Kidney (tissue), 14 donors: ENCODE data around the gene ZNF217. TPM values are rescaled to one million over a fixed set of nuclear protein-coding genes. Genes with fewer than 3 reads are reported as not detected.
"Not testable (repeated sequence)": the region's sequence is repeated elsewhere in the genome, so short reads cannot be mapped to it uniquely, and the experiment has no call there.

Experiments
- DNase-seq, 5 donors: peaks; one replicate each; pipeline ENCODE4 v3.0.0-alpha.2; 2013 to 2020
- FAIRE-seq: peaks from 2 replicates; lab custom pipeline; 2012; peaks lifted over from hg19 to GRCh38; lab: Jason Lieb, UNC
- H3K27ac ChIP-seq, 2 donors: one replicate each; pipeline ENCODE4 v1.7.0; 2013; ENCODE audit warnings: low read depth in 2 of 2, low read length in 2 of 2, inconsistent platforms in 1 of 2
- H3K27me3 ChIP-seq: one replicate; pipeline ENCODE4 v1.7.1; 2013; ENCODE audit warnings: low read length, inconsistent platforms; ENCODE audit not compliant: control insufficient read depth, insufficient read depth
- H3K36me3 ChIP-seq, 3 donors: one replicate each; pipeline versions ENCODE4 v1.7.0 to v1.7.1; 2013; ENCODE audit warnings: low read length in 3 of 3, control low read depth in 1 of 3, inconsistent platforms in 1 of 3; ENCODE audit not compliant: insufficient read depth in 3 of 3, control insufficient read depth in 2 of 3
- H3K4me1 ChIP-seq, 3 donors: one replicate each; pipeline versions ENCODE4 v1.7.0 to v1.7.1; 2013; ENCODE audit warnings: low read length in 3 of 3, inconsistent platforms in 1 of 3, low read depth in 1 of 3; ENCODE audit not compliant: control insufficient read depth in 2 of 3, insufficient read depth in 2 of 3
- H3K4me3 ChIP-seq, 3 donors: one replicate each; pipeline versions ENCODE4 v1.7.0 to v1.8.1; 2013; ENCODE audit warnings: low read length in 3 of 3, control low read depth in 1 of 3, inconsistent platforms in 1 of 3
- H3K9ac ChIP-seq, 3 donors: one replicate each; pipeline versions ENCODE4 v1.7.0 to v1.7.1; 2013; ENCODE audit warnings: low read length in 3 of 3, control low read depth in 1 of 3, inconsistent platforms in 1 of 3
- H3K9me3 ChIP-seq, 3 donors: one replicate each; pipeline versions ENCODE4 v1.7.0 to v1.7.1; 2013; ENCODE audit warnings: low read length in 3 of 3, control low read depth in 1 of 3, inconsistent platforms in 1 of 3; ENCODE audit not compliant: control insufficient read depth in 2 of 3, insufficient read depth in 1 of 3
- CTCF ChIP-seq: IDR thresholded peaks from 3 replicates; pipeline ENCODE4 v1.5.1; 2012; ENCODE audit warnings: mild to moderate bottlenecking, moderate library complexity, borderline replicate concordance; ENCODE audit not compliant: insufficient read depth; ENCODE audit errors: extremely low read depth
- intact Hi-C: fragments of 100-400 bp; cut with DNase I; formaldehyde crosslinking; loops from one replicate; pipeline ENCODE4 v1.11.1; 2022
- polyA plus RNA-seq: library from polyadenylated mRNA; stranded (reverse); fragments of 350-450 nt; fragmentation: Illumina TruSeq; extraction: RNeasy Lipid Tissue Mini Kit (QIAGEN cat#74804); gene quantifications from one replicate; pipeline ENCODE4 v1.2.3, GENCODE V29; 2014; ENCODE audit warnings: low read depth, low replicate concordance; ENCODE audit not compliant: insufficient read depth
- total RNA-seq: library from RNA; stranded (reverse); fragmentation: NEBNext Ultra II Directional; extraction: Animal tissue kit (Norgen Biotek cat#: 25700); gene quantifications from one replicate; pipeline ENCODE4 v1.2.1, GENCODE V29; 2021
- donor health status: control.
- donor health status: control.
- donor health status: control.
- donor health status: control.
- donor health status: control.
- donor health status: DM: yes; HTN: yes; CAD: no.
- donor health status: Normal renal cell carcinoma (clear cell type).

Gene ZNF217
- total and polyA plus RNA-seq, 2 donors from 2014 or later = 5.0 to 60.9 TPM

- peak overlapping the region; percentile 42 to 58 (median 55) for H3K4me3 ChIP-seq
- no peak for FAIRE-seq
- peak in 3 of 5 donors; percentile 19 to 77 (median 71) for DNase-seq
Measured at GRCh38 chr20:53597030-53597482, 3.4 kb upstream of the ZNF217 start.

GRCh38 chr20:53596189-53597001 lies 2.8 kb upstream of the ZNF217 start:
- Histone ChIP-seq H3K4me3 (peak overlapping the region; percentile 28 to 58 (median 55)), H3K9ac (peak overlapping the region; percentile 7 to 52 (median 25)), H3K27ac (peak overlapping the region; percentile 32 to 43)
- FAIRE-seq, H3K27me3 ChIP-seq, H3K9me3 ChIP-seq, H3K4me1 ChIP-seq, H3K36me3 ChIP-seq, intact Hi-C loops: not testable (repeated sequence)
- DNase-seq = peak in 3 of 5 donors; percentile 37 to 66 (median 60)

More at GRCh38 chr20:53597030-53597482, 3.4 kb upstream of the ZNF217 start:
- Histone ChIP-seq H3K36me3 (no peaks in the 10 kb centered on the region), H3K27ac (peak overlapping the region; percentile 32 to 43), H3K27me3 (no peaks in the 10 kb centered on the region), H3K9me3 (no peaks in the 10 kb centered on the region), H3K9ac (peak overlapping the region in 2 of 3 donors; percentile 34 to 52), H3K4me1 (peaks cover 0 to 7% (median 5%) of the 10 kb centered on the region in 3 donors)
- no peak for TF ChIP-seq CTCF
- intact Hi-C loops = no loop called here

DNA sequence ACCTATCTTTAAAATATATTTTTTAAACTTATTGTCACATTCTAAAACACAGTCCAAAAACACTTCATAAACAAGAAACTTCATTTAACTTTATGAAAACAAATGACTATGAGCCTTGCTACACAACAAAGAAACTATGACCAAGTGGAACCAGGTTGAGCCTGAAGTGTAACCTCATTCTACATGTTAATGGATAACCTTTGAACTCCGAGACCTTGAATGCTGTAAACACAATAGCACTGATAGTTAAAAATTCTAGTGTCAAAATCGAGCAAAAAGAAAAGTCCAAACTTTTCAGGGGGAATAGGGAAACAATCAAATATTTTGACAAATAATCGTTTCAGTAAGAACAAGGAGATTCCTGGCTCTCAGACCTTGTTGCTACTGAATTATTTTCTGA lies 2.1 kb upstream of the ZNF217 start:
- FAIRE-seq = peak; percentile 41
- H3K36me3 ChIP-seq, H3K27me3 ChIP-seq, H3K4me1 ChIP-seq, intact Hi-C loops, H3K9me3 ChIP-seq: not testable (repeated sequence)
- Histone ChIP-seq H3K4me3 (peak overlapping the region in 2 of 3 donors; percentile 26 to 55), H3K9ac (peak overlapping the region in 1 of 3 donors; percentile 52), H3K27ac (peak overlapping the region; percentile 13 to 77)
- DNase-seq = peak in 2 of 5 donors; percentile 62 to 66

DNA sequence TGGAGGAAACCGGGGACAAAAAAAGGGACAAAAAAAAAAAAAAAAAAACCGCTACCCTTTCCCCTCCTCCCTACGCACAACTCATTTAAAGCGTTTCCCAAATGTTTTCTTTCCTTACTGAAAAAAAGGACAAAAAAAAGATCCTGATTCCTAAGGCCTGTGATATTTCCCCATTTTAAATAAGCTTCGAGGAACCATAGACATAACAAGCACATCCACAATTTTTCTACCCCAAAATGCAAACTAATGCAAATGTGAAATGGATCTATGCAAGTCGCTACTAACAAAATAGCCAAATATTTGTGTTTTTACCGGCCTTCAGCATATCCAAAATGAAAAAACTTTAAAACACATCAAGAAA lies 1.4 kb upstream of the ZNF217 start:
- intact Hi-C loops = no loop called here
- FAIRE-seq (no peak), DNase-seq (peak in 1 of 5 donors; percentile 50)
- Histone ChIP-seq H3K27ac (peak overlapping the region; percentile 77 to 91), H3K4me3 (peak overlapping the region; percentile 76 to 79 (median 77)), H3K4me1 (peaks cover 0 to 7% (median 5%) of the 10 kb centered on the region in 3 donors), H3K9me3 (no peaks in the 10 kb centered on the region), H3K9ac (peak overlapping the region; percentile 55 to 84 (median 81)), H3K36me3 (no peaks in the 10 kb centered on the region), H3K27me3 (no peaks in the 10 kb centered on the region)
- TF ChIP-seq CTCF = no peak
